HG03342 (cell line): Measurements from ENCODE around the gene SNTG2.

ENCODE experiments used
- ATAC-seq: cut with Tn5 transposase; IDR thresholded peaks from one replicate; pipeline ENCODE4 v1.9.1; 2021; ENCODE audit warnings: mild to moderate bottlenecking, moderate library complexity; ENCODE audit not compliant: unreplicated experiment

The SNTG2 gene

DNA sequence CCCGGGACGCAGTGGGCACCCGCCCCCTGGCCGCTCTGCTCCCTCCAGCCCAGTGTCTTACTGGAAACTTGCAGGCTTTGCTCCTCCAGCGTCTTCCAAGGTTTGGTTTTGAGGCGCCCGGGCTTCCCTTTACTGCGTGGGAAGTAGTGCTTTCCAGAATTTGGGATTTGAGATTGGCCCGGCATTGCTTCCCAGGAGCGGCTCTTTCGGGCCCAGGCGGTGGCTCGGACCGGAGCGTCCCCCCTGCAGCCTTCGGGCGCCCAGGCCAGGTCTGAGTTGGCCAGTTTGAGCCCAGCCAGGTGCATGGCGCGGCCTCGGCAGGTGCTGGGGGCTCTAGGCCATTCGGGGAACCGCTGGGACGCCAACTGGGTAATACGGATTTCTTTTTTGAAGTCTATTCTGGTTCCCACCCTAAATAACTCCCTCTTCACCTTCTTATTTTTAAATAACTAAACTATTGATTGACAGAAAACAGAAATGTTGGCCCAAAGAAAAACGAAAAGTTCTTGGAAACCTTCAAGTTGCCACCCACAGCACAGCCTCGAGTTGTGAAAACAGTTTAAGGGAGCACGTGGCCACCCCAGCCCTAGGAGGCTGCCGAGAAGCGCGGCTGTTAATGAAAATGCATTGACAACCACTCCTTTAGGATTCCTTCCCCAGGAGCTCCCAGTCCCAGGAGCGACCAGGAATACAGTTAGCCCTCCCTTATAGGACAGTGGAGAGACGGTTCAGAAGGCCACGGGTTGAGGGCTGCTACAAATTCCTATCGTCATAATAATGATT, 766 bp downstream of the SNTG2 start:
- ATAC-seq, result no peak

DNA sequence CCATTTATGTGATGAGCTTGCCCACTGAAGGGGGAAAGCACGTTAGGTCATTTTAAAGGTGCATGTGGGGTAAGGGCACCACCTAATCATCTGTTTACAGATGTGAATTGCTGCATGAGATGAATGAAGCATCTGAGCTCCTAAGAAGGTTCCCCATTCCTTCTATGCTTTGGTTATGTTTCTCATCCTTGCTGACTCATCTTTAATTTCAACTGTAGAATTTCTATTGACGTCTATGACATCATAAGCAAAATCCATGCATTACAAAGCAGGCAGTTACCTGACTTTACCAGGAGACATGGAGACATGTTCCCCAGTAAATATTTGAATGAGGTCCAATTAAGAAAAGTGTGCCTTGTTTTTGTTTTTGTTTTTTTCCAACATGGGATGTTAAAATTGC, 2.8 kb downstream of the SNTG2 start:
- no peak for ATAC-seq

DNA sequence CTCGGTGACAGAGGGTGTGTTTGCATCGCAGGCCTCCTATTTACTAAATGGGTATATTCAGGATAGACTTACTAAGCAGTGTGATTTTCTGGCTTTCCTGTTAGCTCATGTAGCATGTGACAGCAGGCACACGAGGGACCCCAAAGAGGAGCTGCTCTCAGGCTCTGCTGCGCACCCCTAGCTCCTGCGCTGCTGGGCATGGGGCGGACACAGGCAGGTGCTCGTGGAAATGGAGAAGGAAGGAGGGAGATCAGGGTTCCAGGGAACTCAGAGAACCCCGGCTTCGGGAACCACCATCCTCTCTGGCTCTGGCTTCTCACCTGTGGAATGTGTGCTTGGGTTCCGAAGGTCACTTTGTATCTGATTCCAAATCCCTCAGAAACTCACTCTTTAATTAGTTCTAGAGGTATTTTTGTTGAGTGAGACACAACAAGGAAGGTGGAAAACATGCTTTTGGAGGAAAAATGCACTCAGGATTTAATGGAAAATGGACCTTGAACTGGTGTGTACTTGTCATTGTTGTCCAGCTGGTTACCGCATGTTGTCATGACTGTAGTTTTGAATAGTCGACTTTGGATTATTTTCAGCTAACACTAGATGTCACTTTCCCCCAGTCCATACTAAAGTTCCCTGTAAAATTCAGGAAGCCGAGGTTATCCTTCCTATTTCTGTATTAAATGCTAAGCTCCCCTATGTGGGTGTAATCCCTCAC, 3.5 kb downstream of the SNTG2 start:
- ATAC-seq, result no peak

DNA sequence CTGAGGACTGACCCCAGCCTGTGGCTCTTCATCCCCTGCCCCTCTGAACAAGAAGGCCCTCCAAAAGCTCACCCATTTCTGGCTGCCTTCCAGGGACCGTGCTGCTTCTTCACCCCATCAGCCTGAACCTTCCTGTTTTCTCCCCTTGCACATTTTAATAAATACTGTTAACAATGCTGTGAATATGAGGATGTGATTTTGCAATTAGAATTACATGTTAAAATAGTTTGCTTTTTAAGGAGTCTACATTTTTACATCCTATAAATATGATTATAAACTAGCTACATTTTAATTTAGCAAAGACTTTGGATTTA, 4.0 kb downstream of the SNTG2 start:
- no peak for ATAC-seq

DNA sequence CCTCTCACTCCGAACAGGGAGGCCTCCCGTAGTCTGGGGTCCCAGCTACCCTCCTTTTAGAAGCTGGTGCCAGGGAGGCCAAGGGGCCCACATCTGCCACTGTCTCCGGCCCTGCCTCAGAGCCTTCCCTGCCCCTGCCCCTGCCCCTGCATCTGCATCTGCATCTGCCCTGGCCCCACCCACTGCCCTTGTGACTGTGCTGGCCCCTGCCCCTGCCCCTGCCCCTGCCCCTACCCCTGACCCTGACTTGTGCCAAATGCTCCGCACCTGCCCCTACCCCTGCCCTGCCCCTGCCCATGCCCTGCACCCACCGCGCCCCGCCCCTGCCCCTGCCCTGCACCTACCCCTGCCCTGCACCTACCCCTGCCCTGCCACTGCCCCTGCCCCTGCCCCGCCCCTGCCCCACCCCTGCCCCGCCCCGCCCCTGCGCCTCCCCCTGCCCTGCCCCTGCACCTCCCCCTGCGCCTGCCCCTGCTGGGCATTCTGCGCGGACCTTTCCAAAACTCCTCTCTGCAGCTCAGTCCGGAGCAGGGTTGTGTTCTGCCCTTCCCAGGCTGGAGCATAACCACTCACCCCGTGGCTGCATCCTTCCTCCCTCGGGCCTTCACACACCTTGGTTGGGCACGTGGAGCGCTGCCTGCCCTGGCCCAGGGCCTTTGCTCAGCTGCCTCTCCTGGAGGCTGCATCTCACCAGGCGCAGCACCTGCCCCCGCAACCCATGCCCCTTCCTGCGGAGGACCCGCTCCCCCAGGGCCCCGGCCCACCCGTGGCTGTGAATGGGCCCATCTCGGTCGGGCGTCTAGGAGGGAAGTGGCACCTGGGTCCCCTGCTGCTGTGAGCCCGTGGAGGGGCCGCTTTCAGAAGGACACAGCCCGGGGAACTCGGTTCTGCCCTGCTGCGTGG, 5.4 kb downstream of the SNTG2 start:
- ATAC-seq, result no peak

DNA sequence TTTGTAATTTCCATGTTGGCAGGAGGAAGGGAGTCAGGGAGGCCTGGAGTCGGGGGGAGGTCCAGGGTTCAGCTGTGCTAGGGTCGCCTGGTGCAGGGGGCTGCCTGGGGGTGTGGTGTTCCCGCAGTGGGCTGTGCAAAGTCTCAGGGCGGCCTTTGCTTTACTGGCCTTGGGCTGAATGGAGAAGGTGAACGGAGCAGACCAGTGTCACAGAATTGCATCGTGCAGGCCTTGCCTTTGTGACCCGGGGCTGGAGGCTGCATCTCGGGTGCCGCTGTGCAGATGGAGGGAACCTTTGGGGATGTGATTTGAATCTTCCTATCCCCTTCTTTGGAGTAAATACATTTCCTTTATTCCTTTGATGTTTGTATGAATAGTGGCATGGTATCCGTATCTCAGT, 8.8 kb downstream of the SNTG2 start:
- ATAC-seq, result no peak

DNA sequence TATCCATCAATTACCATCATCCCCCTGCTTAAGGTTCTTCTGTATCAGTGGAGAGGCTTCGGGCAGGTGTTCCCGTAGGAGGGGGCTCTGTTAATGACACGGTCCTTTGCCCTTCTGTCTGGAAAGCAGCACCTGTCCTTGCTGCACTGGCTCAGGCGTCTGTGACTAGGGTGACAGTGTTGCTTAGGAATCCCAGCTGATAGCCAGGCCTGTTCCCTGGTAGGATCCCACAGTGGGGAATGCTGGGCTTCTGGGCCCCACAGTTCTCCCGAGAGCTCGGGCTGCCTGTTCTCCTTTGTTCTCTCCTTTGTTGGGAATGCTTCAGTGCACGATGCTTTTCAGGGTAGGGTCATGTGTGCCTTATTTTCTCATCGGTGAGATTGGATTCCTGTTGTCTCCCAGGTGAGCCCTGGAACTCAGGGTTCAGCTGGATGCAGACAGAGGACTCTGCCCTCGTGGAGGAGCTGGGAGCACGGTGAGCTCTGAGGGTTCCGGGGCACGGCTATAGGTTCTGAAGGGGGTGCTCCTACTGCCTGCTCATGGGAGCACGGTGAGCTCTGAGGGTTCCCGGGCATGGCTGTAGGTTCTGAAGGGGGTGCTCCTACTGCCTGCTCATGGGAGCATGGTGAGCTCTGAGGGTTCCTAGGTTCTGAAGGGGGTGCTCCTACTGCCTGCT, 9.6 kb downstream of the SNTG2 start:
- no peak for ATAC-seq

DNA sequence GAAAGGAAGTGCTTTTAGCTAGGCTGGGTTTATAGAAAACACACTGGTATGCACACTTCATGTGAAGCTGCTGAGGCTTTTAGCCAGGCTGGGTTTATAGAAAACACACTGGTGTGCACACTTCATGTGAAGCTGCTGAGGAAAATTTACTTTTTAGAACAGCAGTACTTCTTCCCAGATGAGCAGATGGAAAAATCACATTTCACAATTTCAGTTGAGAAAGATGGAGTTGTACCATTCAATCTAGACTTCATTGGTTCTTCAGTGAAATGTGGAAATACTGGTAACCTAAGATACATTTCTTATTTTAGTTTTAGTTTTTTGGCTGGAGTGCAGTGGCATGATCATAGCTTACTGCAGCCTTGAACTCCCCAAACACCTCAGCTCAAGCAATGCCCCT, 11.1 kb downstream of the SNTG2 start:
- ATAC-seq, result no peak

DNA sequence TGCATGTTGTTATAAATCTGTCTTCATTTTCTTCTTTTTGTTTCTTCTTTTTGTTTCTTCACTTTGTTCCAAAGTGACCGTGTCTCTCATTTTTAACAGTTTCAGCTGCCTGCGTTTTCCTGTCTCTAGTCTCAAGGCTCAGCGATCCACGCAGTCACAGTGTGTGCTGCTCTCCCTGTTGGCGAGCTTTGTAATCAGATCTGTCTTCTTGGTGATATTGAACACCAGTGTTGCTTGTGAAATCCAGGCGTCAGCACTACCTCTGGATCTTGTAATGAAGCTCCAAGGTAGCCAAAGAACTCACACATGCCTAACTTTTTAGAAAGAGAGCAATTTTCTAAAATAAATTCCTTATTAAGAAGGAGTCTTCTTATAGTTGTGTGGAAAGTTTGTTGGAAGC, 13.2 kb downstream of the SNTG2 start:
- ATAC-seq, result no peak

DNA sequence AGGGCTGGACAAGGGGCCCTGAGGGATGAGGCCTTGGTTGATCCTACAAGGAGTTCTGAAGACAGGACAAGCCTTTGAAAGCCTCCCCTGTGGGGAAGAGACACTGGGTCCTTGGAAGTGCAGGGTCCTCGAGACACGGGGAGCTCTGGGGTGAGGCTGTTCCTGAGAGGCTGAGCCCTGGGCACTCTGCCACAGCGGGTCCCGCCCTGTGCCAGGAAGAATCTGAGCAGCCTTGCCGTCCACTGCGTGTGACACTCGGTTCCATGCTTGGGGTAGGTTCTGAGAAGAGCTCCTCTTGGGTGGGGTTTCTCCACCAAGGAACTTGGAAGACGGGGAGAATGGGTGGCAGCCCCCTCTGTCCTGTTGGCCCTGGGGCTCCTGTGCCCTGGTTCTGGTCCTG, 13.9 kb downstream of the SNTG2 start:
- no peak for ATAC-seq

DNA sequence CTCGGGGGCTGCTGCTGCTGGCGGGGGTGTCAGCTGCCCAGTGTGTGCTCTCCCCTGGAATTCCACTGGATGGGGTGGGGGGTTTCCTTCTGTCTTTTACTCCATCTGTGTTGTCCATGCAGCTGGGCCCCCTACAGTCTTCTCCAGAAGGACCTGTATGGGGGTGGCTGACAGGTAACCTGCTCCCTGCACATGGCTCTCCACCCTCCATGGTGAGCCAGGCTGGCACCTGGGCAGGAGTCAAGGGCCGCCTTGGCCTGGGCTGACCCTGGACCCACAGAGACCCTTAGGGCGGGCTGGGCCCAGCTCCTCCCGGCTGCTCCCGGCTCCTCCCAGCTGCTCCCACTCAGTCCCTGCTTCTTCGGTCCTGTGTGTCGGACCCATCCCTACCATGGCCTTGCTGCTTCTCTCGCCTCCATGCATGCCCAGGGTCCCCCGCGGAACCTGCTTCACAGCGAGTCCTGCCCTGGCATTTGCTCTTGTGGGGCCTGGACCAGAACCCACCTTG, 15.0 kb downstream of the SNTG2 start:
- ATAC-seq, result no peak

DNA sequence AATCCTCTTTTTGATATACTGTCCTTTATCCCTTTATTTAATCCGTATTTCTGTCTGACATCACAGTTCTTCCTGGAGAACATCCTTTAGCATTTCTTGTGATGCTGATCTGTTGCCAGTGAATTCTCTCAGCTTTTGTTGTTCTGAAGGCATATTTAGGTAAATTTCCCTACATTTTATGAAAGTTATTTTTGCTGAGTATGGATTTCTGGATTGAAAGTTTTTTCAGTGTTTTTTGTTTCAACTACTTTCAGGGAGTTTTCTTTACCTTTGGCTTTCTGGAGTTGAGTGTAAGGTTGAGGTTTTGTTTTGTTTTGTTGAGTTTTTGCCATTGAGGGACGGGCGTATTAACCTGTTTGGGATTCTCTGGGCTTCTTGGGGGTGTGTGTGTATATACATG, 22.5 kb downstream of the SNTG2 start:
- ATAC-seq, result no peak

DNA sequence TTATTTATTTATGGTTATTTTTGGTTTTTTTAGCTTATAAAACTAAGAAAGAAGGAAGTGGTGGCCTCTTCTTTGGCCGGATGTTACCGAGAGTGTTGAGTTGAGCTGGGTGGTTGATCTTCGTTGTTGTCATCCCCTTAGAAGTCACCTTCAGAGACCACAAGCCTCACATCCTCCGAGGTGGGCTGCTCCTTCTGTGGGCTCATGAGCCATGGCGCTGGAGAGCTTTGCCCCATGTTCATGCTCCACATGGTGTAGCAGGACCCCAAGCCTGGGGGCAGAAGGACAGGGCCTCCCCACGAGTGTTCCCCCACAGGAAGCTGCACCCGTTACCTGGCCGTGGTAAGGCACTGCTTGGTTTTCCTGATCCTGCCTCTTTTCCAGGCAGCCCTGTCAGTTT, 23.4 kb downstream of the SNTG2 start:
- peak; percentile 57 for ATAC-seq

DNA sequence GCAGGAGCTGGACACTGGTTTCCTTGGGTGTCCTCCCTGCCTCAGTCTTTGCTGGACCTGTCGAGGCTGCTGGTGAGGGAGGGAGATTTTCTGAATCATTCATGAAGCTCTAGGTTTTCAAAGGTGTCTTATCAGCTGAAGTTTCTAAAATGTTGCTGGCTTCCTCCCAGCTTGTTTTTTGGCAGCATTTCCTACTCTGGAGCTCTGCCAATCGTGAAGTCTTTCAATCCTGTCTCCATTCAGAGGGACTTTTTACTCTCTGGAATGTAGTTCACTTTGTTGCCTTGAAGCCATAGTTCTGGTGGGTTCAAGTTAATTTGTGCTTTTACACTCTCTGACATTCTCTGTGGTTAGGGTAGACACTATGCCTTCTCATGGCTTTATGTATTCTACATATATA, 23.9 kb downstream of the SNTG2 start:
- no peak for ATAC-seq

DNA sequence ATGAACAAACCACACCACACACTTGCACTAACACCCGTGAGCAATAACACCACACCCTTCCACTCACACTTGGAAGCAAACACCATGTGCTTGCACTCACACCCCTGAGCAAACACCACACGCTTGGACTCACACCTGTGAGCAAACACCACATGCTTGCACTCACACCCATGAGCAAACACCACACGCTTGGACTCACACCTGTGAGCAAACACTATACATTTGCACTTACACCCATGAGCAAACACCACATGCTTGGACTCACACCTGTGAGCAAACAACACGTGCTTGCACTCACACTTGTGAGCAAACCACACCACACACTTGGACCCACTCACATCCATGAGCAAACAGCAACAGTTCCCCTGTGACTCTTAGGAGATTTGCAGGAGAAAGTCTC, 24.4 kb downstream of the SNTG2 start:
- ATAC-seq, result no peak

DNA sequence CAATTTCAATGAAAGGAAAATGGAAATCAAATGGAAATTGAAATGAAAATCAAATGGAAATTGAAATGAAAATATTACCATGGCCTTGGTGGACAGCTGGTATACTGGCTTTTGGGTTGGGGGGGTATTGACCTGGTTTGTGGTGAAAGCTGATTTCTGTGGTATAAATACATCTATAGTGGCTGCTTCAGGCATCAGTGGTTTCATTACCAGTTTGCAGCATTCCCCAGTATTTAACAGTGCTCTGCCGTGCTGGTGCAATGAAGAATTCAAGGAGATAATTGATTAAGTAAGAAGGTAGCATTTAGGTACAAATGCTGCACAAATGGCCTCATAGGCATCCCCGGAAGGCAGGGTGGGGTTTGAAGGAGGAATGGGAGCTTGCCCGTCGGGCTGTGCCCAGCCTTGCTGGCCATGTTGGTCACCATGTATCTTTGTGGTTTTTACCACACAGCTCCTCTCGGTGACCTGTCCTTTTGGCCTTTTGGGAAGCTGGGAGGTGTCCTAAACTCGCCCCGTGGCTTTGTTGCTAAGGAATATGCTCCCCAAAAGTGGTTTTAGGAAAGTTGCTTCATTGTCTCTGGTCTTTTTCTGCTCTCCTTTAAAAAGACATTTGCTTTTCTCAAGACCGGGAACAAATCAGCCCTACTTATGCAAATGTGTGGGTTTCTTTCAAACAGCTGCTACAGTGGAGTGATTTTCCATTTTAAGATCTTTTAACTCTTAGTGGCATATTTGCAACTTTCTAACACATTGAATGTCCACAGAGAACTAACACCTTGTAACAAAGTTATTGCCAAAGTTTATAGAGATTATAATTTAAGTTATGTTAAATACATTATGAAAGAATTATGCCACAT, 28.6 kb downstream of the SNTG2 start:
- peak; percentile 69 for ATAC-seq

DNA sequence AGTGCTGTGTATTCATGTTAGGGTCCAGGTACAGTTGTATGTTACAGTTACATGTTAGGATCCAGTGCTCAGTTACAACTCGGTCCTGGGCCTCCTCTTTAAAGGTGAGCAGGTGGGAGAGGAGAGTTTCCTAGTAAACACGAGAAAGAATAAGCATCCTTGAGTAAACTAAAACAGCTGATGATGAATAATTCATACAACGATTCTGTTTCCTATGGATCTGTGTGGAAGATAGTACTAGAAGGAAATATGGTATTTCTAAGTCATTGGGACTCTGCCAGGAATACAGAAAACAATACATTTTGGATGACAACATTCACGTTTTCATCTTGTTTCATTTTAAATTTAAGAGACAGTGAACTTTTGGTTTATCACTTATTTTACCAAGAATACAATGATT, 29.5 kb downstream of the SNTG2 start:
- ATAC-seq, result no peak

DNA sequence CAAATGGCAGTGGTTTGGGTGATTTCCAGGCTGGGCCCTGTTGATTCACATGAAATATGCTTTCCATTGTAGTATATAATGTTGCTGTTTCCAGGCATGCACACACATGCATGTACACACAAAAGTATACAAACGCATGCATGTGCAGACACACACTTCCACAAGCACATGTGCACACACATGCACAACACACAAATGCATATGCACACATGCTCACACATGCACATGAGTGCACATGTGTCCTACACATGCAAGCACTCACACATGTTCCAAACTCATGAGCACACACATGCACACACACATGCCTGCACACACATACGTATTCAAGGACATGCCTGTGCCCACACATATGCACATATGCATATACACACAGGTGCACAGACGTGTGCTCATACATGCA, 30.6 kb downstream of the SNTG2 start:
- ATAC-seq, result no peak

DNA sequence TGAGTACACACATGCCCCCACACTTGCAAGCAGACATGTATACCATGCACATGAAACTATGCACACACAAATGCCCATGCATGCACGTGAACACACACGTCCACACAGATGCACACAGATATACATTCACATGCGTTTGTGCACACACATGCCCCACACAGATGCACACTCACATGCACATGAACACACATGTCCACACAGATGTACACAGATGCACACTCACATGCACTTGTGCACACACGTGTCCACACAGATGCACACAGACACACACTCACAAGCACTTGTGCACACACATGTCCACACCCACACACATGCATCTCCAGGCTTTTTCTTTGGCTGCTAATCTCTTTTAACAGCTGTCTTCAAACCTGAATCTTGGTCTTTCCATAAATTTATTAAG, 31.1 kb downstream of the SNTG2 start:
- no peak for ATAC-seq

DNA sequence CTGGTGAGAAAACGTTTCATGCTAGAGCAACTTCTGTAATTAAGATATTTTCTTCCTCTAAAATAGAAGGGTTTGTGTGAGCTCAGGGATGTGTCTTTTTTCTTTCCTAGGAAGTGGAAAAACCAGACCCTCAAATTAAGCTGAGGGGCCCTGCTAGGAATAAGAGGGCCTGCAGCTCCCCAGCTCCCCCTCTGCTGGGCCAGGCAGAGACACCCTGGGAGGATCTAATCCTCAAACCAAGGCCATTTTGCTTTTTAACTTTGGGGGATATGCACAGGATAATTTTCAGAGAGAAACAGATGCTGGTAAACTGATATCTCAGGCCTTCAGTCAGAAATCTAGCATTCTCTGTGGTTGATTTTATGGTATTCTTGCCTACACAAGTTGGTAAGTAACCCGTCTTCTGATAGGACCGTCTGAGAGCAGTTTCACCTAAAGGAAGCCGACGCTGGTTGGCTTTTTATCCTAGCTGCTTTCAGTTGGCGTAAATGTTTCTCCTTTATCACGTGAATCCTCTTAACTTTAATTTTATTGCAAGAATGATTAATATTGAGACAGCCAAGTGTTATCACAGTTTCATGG, 34.8 kb downstream of the SNTG2 start:
- no peak for ATAC-seq
